ENCODE data around the gene AQP9. TPM values are rescaled to one million over a fixed set of nuclear protein-coding genes. Genes with fewer than 3 reads are reported as not detected.
A peak's percentile ranks its signal among the peaks of the same experiment; 100 is the strongest.

Gene AQP9
- total RNA-seq, 1 donor from 2014 or later = not detected

GRCh38 chr15:58182460-58183163 lies 44.4 kb downstream of the AQP9 start:
- H3K36me3 Mint-ChIP-seq (ENCODE audit: low read depth, unreplicated experiment) = no peaks in the 10 kb centered on the region
- no peak overlapping the region for H2AFZ ChIP-seq (ENCODE audit: low read depth, low read length)
- peak; percentile 7 for DNase-seq (ENCODE audit: low read depth)

GRCh38 chr15:58185439-58185838 lies 47.3 kb downstream of the AQP9 start:
- H4K20me1 ChIP-seq (ENCODE audit: insufficient read depth, low read length) = no peaks in the 10 kb centered on the region
- no peaks in the 10 kb centered on the region for H3K9me3 Mint-ChIP-seq (ENCODE audit: unreplicated experiment)

More at GRCh38 chr15:58182460-58183163, 44.4 kb downstream of the AQP9 start:
- no peaks in the 10 kb centered on the region for H3K36me3 ChIP-seq (ENCODE audit: insufficient read depth, low read length)
- H3K27me3 ChIP-seq (ENCODE audit: insufficient read depth, low read length) = peaks cover 16% of the 10 kb centered on the region
- no peak overlapping the region for H3K4me3 ChIP-seq (ENCODE audit: insufficient read depth, low read depth, low read length)
- H4K20me1 ChIP-seq (ENCODE audit: insufficient read depth, low read length) = no peaks in the 10 kb centered on the region
- no peaks in the 10 kb centered on the region for H3K4me1 ChIP-seq (ENCODE audit: insufficient read depth, low read length)
- no peaks in the 10 kb centered on the region for H3K9me3 ChIP-seq (ENCODE audit: insufficient read depth, low read depth, low read length)
- no peaks in the 10 kb centered on the region for H3K79me2 ChIP-seq (ENCODE audit: insufficient read depth, low read length)
- peaks cover 7% of the 10 kb centered on the region for H3K27me3 Mint-ChIP-seq (ENCODE audit: low read depth, unreplicated experiment)
- no peak overlapping the region for H3K27ac ChIP-seq (ENCODE audit: low read depth, low read length)
- no peak overlapping the region for H3K9ac ChIP-seq (ENCODE audit: low read length)
- no peak overlapping the region for H3K4me3 Mint-ChIP-seq (ENCODE audit: unreplicated experiment)
- H3K9me3 Mint-ChIP-seq (ENCODE audit: unreplicated experiment) = no peaks in the 10 kb centered on the region
- H3K4me1 Mint-ChIP-seq (ENCODE audit: low read depth, unreplicated experiment) = no peaks in the 10 kb centered on the region
- TF ChIP-seq EZH2 (IDR thresholded peaks at IDR 0.05; ENCODE audit: insufficient read depth, low read length) (no peak), CTCF (IDR thresholded peaks at IDR 0.05; ENCODE audit: insufficient read depth, low read depth, low read length) (peak; percentile 72)
- H3K4me2 ChIP-seq (ENCODE audit: low read length) = no peak overlapping the region
- H3K27ac Mint-ChIP-seq (ENCODE audit: unreplicated experiment) = no peak overlapping the region
- no peak for FAIRE-seq

More at GRCh38 chr15:58185439-58185838, 47.3 kb downstream of the AQP9 start:
- Mint-ChIP-seq H3K4me1 (ENCODE audit: low read depth, unreplicated experiment) (no peaks in the 10 kb centered on the region), H3K27me3 (ENCODE audit: low read depth, unreplicated experiment) (peaks cover 7% of the 10 kb centered on the region), H3K27ac (ENCODE audit: unreplicated experiment) (no peak overlapping the region), H3K4me3 (ENCODE audit: unreplicated experiment) (no peak overlapping the region), H3K36me3 (ENCODE audit: low read depth, unreplicated experiment) (no peaks in the 10 kb centered on the region)
- Histone ChIP-seq H3K4me2 (ENCODE audit: low read length) (no peak overlapping the region), H2AFZ (ENCODE audit: low read depth, low read length) (no peak overlapping the region), H3K79me2 (ENCODE audit: insufficient read depth, low read length) (no peaks in the 10 kb centered on the region), H3K27ac (ENCODE audit: low read depth, low read length) (no peak overlapping the region), H3K9me3 (ENCODE audit: insufficient read depth, low read depth, low read length) (no peaks in the 10 kb centered on the region), H3K36me3 (ENCODE audit: insufficient read depth, low read length) (no peaks in the 10 kb centered on the region), H3K27me3 (ENCODE audit: insufficient read depth, low read length) (peaks cover 19% of the 10 kb centered on the region), H3K4me1 (ENCODE audit: insufficient read depth, low read length) (no peaks in the 10 kb centered on the region), H3K4me3 (ENCODE audit: insufficient read depth, low read depth, low read length) (no peak overlapping the region), H3K9ac (ENCODE audit: low read length) (no peak overlapping the region)
- TF ChIP-seq EZH2 (IDR thresholded peaks at IDR 0.05; ENCODE audit: insufficient read depth, low read length) = no peak
- no peak for TF ChIP-seq CTCF (IDR thresholded peaks at IDR 0.05; ENCODE audit: insufficient read depth, low read depth, low read length)
- FAIRE-seq (no peak), DNase-seq (ENCODE audit: low read depth) (no peak)
